ENCODE results near the gene RNF212. TPM values are rescaled to one million over a fixed set of nuclear protein-coding genes. Genes with fewer than 3 reads are reported as not detected.
A peak's percentile ranks its signal among the peaks of the same experiment; 100 is the strongest.

Gene RNF212
- total and polyA plus RNA-seq, 9 of the 15 experiments (the other 6 are each of a cell fraction or from before 2014, with no cell fraction given): 0.04 TPM; not detected in 8

DNA sequence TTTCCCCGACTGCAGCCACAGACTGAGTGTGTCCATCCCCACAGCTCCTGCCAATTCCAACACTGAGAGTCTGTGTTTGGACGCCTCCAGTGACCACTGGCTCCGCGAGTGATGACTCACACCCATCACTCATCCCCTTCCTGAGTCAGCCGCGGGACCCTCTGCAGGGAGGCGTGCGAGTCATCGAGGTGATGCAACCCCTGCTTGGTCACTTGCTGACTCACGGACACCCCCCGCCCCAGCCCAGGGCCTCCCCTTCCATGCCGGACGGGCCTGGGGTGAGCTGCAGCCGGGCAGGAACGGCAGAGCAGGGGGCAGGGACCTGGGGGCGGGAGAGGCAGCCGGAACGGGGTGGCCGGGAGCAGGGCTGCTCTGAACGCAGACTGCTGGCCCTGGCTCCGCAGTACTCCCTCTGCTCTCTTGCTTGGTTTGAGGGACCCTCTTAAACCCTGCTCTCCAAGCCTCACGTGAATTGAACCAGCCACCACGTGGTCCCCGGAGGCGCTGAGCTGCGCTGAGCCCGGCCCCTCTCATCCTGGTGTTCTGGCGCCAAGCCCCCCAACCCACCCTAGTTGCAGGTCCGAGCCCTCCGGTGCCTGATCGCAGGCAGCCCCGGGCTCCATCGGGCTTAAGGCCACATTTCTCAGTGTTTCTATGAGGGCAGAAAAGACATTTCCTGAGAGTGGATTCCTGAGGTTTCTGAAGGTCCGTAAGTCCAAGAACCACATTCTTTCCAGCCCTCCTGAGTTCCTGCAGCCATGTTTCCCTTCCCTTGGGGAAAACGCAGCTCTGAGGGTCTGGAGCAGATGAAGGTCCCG lies 69.5 kb downstream of the RNF212 start (continued):
- peak; percentile 55; the same call in 1 of the 2 replicates for TF ChIP-seq ZSCAN32 (CRISPR knock-in tag; IDR thresholded peaks at IDR 0.05)
- peak; percentile 60; the same call in 1 of the 2 replicates for TF ChIP-seq ESRRA (IDR thresholded peaks at IDR 0.05; ENCODE audit: borderline replicate concordance, low read depth)
- TF ChIP-seq, protein P1, sequence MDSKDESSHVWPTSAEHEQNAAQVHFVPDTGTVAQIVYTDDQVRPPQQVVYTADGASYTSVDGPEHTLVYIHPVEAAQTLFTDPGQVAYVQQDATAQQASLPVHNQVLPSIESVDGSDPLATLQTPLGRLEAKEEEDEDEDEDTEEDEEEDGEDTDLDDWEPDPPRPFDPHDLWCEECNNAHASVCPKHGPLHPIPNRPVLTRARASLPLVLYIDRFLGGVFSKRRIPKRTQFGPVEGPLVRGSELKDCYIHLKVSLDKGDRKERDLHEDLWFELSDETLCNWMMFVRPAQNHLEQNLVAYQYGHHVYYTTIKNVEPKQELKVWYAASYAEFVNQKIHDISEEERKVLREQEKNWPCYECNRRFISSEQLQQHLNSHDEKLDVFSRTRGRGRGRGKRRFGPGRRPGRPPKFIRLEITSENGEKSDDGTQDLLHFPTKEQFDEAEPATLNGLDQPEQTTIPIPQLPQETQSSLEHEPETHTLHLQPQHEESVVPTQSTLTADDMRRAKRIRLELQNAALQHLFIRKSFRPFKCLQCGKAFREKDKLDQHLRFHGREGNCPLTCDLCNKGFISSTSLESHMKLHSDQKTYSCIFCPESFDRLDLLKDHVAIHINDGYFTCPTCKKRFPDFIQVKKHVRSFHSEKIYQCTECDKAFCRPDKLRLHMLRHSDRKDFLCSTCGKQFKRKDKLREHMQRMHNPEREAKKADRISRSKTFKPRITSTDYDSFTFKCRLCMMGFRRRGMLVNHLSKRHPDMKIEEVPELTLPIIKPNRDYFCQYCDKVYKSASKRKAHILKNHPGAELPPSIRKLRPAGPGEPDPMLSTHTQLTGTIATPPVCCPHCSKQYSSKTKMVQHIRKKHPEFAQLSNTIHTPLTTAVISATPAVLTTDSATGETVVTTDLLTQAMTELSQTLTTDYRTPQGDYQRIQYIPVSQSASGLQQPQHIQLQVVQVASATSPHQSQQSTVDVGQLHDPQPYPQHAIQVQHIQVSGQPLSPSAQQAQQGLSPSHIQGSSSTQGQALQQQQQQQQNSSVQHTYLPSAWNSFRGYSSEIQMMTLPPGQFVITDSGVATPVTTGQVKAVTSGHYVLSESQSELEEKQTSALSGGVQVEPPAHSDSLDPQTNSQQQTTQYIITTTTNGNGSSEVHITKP (IDR thresholded peaks at IDR 0.05; ENCODE audit: partially characterized antibody): peak; percentile 27
- TF ChIP-seq ZNF780A (CRISPR knock-in tag; IDR thresholded peaks at IDR 0.05): no peak
- TF ChIP-seq CBX3 (IDR thresholded peaks at IDR 0.05; ENCODE audit: borderline replicate concordance in 1 of 2, low read length in 2 of 2): peak in 1 of 2 experiments; percentile 75; a peak in 1 of 3 replicates
- peak; percentile 94 for TF ChIP-seq BHLHE40 (IDR thresholded peaks at IDR 0.05; ENCODE audit: low read length)
- TF ChIP-seq ZNF316 (IDR thresholded peaks at IDR 0.05): peak; percentile 98
- TF ChIP-seq PKNOX1 (IDR thresholded peaks at IDR 0.05): peak; percentile 96
- TF ChIP-seq TFAP4 (CRISPR knock-in tag; IDR thresholded peaks at IDR 0.05; ENCODE audit: borderline replicate concordance): peak; percentile 95
- peak; percentile 69 for TF ChIP-seq FIP1L1 (IDR thresholded peaks at IDR 0.05; ENCODE audit: low read depth, low read length, poor library complexity, severe bottlenecking)
- peak; percentile 7; the same call in 1 of the 2 replicates for TF ChIP-seq LARP7 (IDR thresholded peaks at IDR 0.05)
- TF ChIP-seq MEIS2 (IDR thresholded peaks at IDR 0.05; ENCODE audit: partially characterized antibody): peak; percentile 100
- TF ChIP-seq TCFL5 (CRISPR knock-in tag; conservative IDR thresholded peaks at IDR 0.05): no peak
- peak; percentile 63 for TF ChIP-seq TCF3 (CRISPR knock-in tag; IDR thresholded peaks at IDR 0.05)
- TF ChIP-seq MAX (CRISPR knock-in tag; IDR thresholded peaks at IDR 0.05): peak; percentile 97
- peak; percentile 90 for TF ChIP-seq DMBX1 (CRISPR knock-in tag; IDR thresholded peaks at IDR 0.05; ENCODE audit: borderline replicate concordance)
- TF ChIP-seq BRD4 (IDR thresholded peaks at IDR 0.05): peak; percentile 72; the same call in 1 of the 2 replicates
- TF ChIP-seq NFE2 (IDR thresholded peaks at IDR 0.05; ENCODE audit: low read depth): peak; percentile 99
- TF ChIP-seq SETDB1 (IDR thresholded peaks at IDR 0.05; ENCODE audit: low read length): no peak
- TF ChIP-seq, protein P2, sequence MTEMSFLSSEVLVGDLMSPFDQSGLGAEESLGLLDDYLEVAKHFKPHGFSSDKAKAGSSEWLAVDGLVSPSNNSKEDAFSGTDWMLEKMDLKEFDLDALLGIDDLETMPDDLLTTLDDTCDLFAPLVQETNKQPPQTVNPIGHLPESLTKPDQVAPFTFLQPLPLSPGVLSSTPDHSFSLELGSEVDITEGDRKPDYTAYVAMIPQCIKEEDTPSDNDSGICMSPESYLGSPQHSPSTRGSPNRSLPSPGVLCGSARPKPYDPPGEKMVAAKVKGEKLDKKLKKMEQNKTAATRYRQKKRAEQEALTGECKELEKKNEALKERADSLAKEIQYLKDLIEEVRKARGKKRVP (CRISPR knock-in tag; IDR thresholded peaks at IDR 0.05): peak; percentile 95
- TF ChIP-seq YY1 (IDR thresholded peaks at IDR 0.05; ENCODE audit: borderline replicate concordance in 1 of 3, control insufficient read depth in 1 of 3, extremely low read depth in 1 of 3, insufficient read depth in 3 of 3, insufficient read length in 1 of 3, insufficient replicate concordance in 2 of 3, low read depth in 1 of 3, low read length in 2 of 3): peak in 2 of 3 experiments; percentile 54 to 86

All from K562 (cell line).